NT2/D1 (cell line): ENCODE measurements around the gene TCP11L1.

Experiments
- SUZ12 ChIP-seq: IDR thresholded peaks from 2 replicates; pipeline ENCODE4 v1.6.1; 2011; ENCODE audit not compliant: insufficient read length, insufficient read depth; ENCODE audit errors: extremely low read depth
- ZNF274 ChIP-seq: IDR thresholded peaks from 2 replicates; pipeline ENCODE4 v1.6.1; 2011; ENCODE audit warnings: mild to moderate bottlenecking, low read depth, low read length

- TF ChIP-seq ZNF274 (no peak), SUZ12 (no peak)
Measured at GRCh38 chr11:33027846-33028536, 11.4 kb upstream of the TCP11L1 start.
